ENCODE data around the gene TMEM202.

GRCh38 chr15:72437650-72438316, 39.7 kb downstream of the TMEM202 start:
- TF ChIP-seq PPARA (CRISPR knock-in tag; IDR thresholded peaks at IDR 0.05; ENCODE audit: borderline replicate concordance), result no peak
- TF ChIP-seq CREB5 (CRISPR knock-in tag; IDR thresholded peaks at IDR 0.05; ENCODE audit: low read depth), result no peak
- TF ChIP-seq ZC3H10 (CRISPR knock-in tag; IDR thresholded peaks at IDR 0.05), result no peak

Measured in SK-N-SH treated with all-trans-retinoic acid at 6 μM for 48 hours (cell line).